Kidney capillary endothelial cell (primary cell): ENCODE results near the gene HOXD3.

ENCODE experiments used
- DNase-seq: peaks from one replicate; pipeline ENCODE4 v3.0.0-alpha.2; 2018; ENCODE audit warnings: low spot score

The HOXD3 gene

DNA sequence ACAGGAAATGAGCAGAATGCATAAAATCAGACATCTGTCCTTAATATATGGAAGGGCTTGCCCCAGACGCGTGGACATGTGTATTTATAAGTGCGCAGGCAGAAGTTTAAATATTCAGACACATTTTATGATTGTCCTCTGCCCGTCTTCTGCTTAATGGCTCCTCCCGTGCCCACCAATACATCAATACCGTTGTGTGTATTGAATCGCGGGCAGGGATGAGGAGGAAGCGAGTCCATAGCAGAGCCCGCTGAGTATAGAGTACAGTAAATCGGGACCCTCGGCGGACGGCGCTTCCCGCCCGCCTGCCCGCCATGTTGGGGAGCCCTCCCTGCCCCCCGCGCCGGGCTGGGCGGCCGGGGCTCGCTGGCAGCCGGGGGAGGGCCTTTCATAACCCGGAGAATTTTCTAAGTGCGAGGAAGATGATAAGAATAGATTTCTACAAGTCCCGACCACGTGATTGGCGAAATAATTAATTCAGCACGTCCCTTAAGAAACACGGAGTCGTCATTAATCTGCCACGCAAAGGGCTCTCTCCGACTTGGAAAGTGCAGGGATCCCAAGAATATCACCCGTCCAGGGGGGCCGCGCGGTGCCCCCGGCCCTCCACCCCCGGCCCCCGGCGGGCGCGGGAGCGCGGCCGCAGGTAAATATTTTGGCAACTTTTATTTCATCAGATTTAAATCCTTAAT is at the start of gene HOXD3:
HOXD3 (plus strand) TSS at position 501 of the 692 bp plus-strand sequence. CDS start 11,808 bp downstream, outside the sequence.
- DNase-seq, result no peak

DNA sequence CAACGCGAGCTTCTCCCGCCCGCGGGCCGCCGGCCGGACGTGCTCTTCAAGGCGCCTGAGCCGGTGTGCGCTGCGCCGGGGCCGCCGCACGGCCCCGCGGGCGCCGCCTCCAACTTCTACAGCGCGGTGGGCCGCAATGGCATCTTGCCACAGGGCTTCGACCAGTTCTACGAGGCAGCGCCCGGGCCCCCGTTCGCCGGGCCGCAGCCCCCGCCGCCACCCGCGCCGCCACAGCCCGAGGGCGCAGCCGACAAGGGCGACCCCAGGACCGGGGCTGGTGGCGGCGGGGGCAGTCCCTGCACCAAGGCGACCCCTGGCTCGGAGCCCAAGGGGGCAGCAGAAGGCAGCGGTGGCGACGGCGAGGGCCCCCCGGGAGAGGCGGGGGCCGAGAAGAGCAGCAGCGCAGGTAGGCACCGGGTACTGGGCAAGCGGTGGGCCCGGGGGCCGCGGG is 49.4 kb upstream of the HOXD3 start:
- no peak for DNase-seq

DNA sequence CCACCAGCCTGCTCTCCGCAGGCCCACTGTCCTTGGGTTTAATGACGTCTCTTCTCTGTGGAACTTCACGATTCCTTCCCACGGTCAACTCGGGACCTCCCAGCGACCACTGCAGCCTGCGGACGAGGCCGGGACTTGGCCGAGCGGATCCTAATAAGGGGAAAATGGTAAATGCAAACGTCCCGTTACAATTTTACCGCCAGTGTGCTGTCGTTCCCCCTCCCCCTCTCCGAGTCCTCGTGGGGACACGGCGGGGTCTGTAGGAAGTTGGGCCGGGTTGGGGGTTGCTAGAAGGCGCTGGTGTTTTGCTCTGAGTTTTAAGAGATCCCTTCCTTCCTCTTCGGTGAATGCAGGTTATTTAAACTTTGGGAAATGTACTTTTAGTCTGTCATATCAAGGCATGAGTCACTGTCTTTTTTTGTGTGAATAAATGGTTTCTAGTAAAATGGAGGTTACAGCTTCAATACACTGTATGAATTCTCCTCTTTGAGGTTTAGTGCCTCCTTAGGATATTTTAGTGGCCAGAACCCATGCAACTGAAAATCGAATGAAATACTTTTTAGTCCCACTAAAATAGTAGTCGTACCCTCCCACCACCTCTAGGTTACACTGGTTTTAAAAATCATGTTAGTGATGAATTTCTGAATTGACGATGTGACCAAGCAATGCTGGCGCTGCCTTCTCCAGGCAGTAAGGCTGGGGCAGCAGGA is 47.8 kb upstream of the HOXD3 start:
- no peak for DNase-seq

DNA sequence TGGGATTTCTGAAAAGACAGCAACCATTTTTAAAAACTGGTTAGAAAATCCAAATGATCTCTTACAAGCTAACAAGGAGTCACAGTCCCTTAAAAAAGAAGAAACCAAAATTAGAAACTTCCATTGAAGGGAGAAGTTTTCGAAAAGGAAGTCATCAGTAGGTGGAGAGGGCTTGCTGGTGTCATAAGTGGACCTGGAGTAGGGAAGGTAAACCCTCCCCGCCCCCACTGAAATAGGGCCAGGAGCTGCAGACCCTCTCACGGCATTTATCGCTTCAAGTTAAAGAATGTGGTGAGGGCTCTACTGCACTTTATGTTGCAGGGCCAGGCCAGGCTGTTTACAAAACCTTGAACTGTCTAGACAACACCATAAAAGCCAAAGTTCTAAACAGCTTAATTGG is 47.2 kb upstream of the HOXD3 start:
- DNase-seq, result no peak

DNA sequence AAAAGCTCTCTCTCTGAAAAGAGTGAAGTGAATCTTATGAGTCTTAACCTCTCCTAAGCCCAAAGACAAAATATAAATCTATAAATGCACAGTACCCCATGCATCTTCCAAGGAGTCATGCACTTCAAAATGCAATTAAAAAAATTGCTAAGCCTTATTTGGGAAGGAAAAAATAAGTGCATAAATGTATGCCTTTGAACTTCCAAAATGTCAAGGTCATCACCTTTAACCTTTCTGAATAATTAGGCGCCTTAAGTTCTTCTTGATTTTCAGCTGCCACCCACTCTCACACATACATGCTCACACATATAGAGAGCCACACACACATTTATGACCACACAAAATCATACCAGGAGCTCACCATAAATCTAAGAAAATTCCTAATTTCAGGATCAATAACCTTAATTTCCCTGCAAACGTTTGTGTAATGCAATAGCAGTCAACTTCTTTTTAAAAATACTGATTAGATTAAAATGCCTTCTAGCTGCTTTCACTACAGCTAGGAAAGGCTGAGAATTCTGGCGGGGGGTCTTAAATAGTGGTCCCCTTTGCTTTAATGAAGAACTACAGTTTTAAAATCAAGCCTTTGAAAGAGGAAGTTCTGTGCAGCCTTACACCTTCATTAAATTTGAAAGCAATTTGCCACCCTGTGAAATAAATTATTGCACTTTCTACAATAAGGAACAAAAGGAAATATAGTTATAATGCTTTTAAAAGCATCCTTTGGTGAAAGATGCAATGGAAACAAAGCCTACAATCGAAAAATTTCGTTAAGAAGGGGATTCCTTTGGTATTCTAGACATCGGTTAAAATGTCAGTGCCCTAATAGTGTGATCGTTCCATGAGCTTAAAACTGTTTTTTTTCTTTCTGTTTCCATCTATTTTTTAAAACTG is 46.4 kb upstream of the HOXD3 start:
- DNase-seq, result no peak

DNA sequence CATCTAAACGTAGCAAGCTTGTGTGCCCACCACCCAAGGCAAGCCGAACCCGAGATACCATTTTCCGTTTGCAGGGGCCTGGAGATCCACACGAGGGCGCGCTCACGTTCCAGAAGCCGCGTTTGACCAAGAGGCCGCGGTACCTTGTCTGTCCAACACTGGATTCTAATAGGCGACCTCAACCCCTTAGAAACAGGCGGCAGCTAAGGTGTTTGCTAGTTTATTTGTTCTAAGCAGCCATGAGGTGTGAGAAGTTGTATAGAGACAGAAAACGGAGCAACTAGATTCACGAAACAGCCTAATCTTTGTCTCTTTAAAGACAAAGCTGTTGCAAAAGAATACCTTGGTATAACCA is 45.8 kb upstream of the HOXD3 start:
- peak; percentile 62 for DNase-seq

DNA sequence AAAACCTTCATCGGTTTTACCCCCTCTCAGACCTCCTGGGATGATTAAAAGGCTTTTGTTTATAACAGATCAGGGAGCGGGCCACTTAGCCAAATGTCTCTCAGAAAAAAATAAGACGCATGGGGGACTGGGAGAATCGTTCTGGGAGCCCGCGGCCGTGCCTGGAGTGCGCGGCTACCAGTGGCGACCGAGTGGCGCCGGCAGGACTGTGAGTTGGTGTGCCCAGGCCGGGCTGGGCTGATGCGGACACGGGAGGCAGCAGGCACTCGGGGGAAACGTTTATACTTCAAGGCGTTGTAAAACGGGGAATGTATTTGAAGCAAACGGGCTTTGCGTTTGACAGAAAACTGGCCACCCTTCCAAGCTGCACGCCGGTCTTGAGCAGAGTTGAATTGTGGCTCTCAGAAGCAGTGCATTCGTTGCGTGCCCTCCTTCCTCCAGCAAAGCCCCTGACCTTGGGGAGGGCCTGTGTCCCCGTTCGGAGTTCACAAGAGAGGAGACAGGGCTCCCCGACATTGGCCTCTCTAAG is 45.2 kb upstream of the HOXD3 start:
- no peak for DNase-seq

DNA sequence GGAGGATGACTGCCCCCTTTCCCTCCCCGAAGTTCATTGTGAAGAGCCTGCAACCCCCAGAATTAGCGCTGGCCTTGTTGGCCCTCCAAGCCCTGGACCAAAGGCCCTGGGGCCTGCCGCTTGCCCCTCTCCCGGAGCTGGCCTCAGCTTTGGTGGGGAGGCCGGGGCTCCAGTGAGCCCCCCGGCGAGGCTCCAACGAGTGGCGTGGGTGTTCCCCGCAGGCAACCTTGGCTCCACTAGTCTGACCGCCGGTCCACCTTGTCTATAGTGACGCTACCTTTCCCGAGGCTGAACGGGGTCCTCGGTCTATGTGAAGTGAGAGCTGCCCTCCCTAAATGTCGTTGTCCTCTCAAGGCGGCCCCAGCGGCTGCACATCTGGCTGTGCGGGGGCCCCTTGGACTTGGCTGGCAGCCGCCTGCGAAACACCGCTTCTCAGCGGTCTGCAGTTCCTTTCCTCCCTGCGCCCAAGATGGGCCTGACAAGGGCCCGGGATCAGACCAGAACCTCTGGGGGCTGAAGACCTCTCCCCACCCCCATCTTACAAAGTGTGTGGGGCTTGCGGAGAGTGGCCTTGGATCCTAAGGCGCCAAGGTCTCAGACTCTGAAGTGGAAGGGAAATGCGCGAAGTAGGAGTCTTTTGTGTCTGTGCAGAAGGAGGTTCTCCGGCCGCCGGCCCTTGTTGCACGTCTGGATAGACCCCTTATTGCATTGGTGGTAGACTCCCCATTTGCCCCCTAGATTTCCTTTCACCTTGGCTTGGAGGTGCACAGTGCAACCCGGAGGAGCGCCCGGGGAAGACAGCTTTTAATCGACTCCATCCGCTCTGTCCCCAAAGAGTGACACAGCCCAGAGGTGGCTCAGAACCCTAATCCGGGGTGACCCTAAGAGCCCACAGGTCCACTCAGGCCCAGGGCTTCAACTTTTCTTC is 44.5 kb upstream of the HOXD3 start:
- DNase-seq, result no peak

DNA sequence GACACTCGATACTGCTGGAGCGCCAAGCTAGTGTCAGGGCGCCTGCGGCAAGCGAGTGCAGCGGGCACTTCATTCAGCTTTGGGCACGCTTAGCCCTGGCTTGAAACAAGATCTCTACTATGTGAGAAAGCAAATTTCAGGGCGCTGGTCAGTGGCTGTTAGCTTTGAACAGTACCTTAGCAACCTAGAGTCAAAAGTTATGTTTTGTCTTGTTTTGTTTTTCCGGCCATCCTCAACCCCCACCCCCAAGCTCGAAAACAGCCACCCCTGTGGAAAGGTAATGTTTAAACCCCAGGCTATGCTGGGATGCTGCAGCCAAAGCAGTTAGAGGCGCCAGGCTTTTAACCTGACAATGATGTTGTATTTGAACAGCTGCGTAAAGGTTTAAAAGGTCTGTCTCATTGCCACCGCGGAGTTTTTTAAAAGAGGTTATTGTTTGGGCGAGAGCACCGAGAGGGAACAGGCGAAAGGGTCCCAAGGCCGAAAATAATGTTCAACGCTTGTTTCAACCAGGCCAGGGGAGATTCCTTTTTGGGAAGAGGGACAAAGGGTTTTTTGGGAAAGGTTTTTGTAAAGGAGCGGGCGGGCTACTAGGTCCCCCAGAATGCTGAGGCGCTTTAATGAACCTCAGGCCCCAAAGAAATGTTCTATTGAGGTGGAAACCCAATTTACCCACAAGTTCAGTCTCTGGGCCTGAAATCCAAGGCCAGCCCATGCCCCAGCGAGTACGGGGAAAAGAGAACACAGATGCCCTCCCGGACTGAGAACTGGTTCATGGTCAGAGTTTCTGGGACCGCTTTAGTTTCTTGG is 42.8 kb upstream of the HOXD3 start:
- DNase-seq, result no peak

DNA sequence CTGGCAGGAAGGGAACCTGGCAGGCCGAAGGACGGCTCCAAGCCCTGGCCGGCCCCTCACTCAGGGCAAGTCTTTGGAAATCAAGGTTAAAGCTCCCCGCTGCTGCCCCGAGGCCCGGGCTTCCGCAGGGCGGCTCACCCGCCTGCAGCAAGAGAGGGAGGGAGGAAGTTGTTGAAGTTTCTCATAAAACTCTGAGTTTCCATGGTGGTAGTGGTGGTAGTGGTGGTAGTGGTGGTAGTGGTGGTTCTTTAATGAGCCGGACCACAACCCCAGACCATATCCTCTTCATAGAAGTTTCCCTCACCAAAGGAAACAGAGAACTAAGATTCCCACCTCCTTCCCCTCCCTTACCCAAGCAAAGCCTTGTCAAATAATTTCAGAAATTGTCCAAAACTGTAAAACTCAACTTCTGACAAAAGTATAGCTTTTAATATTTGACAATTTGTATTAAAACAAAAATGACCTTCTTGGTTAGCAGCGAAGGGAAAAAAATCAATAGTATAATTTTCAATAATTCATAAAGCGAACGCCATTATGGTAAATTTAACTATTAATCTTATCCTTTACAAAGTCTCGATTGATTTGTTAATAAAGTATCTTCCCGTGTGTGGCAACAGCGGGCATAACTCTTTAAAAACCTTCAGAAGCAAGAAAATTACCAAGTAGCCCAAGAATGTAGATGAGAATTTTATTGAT is 42.0 kb upstream of the HOXD3 start:
- DNase-seq, result no peak

DNA sequence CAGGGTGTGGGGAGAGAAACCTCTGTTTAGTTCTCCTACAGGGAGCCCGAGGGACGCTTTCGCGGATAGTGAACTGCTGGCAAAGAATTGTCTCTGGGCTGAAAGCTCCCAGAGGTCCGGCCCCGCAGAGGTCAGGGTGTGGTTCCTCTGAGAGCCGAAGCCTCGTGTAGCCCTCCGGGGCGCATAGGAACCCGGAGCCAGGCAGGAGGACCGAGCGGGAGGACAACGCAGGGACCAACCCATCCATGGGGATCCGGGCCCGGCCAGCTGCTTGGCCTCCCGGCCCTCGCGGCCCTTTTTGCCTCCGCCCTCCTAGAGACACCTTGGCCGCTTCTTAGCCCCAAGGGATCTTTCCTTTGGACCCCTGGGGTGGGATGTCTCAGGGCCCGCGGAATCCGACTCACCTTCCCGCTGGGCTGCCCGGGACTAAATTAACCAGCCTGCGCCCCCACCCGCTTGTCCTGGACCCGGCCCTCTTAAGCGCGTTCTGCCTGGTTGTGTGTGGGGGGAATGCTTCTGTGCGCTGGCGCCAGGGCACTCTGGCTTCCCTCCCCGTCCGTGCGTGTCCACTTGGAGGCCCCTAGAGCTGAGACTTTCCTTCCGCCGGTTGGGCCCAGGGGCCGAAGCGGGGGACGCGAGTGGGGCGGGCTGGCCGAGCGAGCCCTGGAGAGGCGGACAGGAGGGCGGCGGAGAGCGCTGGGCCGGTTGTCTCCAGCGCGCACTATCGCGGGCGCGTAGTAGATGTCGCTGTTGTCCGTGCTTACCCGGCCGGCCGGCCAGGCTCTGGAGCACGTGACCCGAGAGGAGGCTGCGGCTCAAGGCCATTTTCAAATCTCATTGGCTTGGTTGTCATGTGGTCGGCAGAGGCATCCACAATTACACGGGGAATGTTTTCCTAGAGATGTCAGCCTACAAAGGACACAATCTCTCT is 41.0 kb upstream of the HOXD3 start, which contains the start of gene HOXD10:
HOXD10 (plus strand) TSS at position 896 of the 931 bp plus-strand sequence. CDS start 56 bp downstream, outside the sequence.
- peak; percentile 80 for DNase-seq

DNA sequence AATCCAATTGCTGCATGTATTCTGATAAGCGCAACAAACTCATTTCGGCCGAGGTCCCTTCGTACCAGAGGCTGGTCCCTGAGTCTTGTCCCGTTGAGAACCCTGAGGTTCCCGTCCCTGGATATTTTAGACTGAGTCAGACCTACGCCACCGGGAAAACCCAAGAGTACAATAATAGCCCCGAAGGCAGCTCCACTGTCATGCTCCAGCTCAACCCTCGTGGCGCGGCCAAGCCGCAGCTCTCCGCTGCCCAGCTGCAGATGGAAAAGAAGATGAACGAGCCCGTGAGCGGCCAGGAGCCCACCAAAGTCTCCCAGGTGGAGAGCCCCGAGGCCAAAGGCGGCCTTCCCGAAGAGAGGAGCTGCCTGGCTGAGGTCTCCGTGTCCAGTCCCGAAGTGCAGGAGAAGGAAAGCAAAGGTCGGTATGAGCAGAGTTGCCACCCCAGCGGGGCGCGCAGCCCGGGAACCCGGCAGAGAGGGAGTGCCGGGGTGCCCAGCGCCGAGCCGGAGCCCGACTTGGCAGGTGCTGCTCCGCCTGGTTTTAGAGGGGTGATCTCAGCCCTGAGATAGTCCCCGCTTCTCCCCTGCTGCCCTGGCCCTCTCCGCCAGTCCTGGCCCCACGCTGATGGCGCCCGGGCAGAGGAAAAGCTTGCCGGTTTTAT is 39.8 kb upstream of the HOXD3 start:
- no peak for DNase-seq

DNA sequence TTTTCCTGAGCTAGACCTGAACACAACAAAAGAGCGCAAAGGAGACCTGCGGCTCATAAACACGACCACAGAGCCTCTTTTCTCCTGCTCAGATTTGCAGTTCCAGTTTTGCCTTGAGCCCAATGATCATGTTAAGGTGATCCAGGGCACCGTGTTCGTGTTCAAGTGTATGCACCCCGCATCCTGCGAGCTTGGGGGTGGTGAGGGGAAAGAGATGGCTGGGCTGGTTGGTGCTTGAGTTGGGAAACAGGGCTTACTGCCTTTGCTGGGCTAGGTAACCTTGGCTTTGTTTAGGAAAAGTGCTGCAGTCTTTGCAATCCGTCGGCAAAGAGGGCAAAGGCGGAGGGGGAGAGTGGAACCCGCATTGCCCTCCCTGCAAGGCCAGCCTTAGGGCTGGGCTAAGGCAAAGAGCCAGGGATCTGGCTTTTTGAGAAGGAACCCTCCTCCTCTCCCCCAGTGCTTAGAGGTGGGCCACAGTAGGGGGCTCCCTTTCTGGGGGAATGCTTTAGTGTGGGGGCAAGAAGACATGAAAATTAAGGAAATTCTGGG is 39.2 kb upstream of the HOXD3 start:
- DNase-seq, result no peak

DNA sequence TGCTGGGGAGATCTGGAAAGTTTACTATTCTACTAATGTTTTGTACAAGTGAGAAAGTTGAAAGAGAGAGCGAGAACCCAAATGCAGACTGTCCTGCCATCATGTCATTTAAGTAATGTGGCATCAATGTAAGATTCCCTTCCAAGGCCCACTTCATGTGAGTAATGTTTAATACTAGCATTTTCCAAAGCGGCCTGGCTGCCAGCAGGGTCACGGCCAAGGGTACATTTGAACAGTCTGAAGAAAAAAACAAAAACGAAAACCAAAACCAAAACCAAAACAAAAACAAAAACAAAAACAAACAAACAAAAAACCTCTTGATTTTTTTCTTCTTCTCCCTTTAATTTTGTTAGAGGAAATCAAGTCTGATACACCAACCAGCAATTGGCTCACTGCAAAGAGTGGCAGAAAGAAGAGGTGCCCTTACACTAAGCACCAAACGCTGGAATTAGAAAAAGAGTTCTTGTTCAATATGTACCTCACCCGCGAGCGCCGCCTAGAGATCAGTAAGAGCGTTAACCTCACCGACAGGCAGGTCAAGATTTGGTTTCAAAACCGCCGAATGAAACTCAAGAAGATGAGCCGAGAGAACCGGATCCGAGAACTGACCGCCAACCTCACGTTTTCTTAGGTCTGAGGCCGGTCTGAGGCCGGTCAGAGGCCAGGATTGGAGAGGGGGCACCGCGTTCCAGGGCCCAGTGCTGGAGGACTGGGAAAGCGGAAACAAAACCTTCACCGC is 38.3 kb upstream of the HOXD3 start:
- peak; percentile 55 for DNase-seq

DNA sequence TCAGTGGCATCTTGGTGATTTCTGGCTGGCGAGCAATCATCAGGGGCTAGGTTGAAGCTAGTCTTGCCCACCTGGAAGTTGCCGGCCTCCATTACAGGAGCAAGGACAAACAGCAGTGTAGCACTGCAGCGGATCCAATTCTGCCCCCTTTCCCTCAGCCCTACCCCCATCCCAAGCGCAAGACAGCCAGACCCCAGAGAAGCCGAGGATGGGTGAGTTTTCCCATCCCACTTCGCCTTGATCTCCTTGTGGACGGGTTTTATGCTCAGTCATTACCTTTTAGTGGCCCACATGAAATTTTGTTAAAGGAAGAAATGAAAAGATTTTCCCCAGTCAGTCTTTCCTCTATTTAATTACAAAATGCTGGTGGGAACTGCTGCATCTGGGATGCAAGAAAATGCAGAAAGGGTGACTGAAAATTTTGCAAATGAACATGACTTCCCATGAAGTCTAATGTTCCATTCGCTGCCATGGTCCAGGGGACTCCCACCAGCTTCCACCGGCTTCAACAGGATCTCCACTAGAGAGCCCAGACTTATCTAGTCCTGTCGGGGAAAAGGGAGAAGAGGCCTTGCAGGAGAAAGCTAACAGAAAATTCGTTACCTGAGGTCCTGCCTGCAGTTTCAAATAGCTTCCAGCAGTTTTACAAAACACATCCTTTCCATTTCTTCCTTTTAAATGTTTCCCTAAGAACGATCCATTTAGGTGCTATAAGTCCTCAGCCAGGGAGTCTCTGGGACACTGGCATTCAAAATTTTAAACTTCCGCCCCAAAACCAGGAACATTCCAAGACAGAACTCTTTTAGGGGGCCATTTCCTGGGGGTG is 36.5 kb upstream of the HOXD3 start:
- no peak for DNase-seq
